HG03025 (cell line): Measurements from ENCODE around the gene TCF23.

ENCODE experiments used
- ATAC-seq: cut with Tn5 transposase; IDR thresholded peaks from one replicate; pipeline ENCODE4 v1.9.1; 2021; ENCODE audit warnings: mild to moderate bottlenecking, moderate library complexity; ENCODE audit not compliant: unreplicated experiment, low FRiP score

Gene TCF23

GRCh38 chr2:27127883-27128667 lies 20.7 kb upstream of the TCF23 start:
- no peak for ATAC-seq

- no peak for ATAC-seq
Observed at GRCh38 chr2:27128668-27129571, 19.9 kb upstream of the TCF23 start.

- no peak for ATAC-seq
Observed at GRCh38 chr2:27130396-27130795, 18.4 kb upstream of the TCF23 start.

- ATAC-seq, result no peak
Observed at GRCh38 chr2:27131429-27131828, 17.4 kb upstream of the TCF23 start.

- ATAC-seq, result no peak
Observed at GRCh38 chr2:27133195-27133875, 15.5 kb upstream of the TCF23 start.

GRCh38 chr2:27133905-27134780 lies 14.7 kb upstream of the TCF23 start, which contains the start of gene PREB:
PREB (minus strand) TSS chr2:27134636; CDS start chr2:27134421, 215 bp downstream.
- ATAC-seq, result peak; percentile 72

GRCh38 chr2:27134781-27135477 lies 13.9 kb upstream of the TCF23 start:
- no peak for ATAC-seq

GRCh38 chr2:27135478-27135955 lies 13.3 kb upstream of the TCF23 start:
- no peak for ATAC-seq

- no peak for ATAC-seq
Observed at GRCh38 chr2:27136751-27137150, 12.1 kb upstream of the TCF23 start.

GRCh38 chr2:27137322-27137935 lies 11.4 kb upstream of the TCF23 start:
- ATAC-seq, result no peak

- no peak for ATAC-seq
Observed at GRCh38 chr2:27138111-27138510, 10.7 kb upstream of the TCF23 start.

- no peak for ATAC-seq
Observed at GRCh38 chr2:27139310-27139709, 9.5 kb upstream of the TCF23 start, which contains the start of gene PRR30. PRR30 (minus strand) TSS chr2:27139410; CDS start chr2:27138329, 1,081 bp downstream.

- ATAC-seq, result no peak
Observed at GRCh38 chr2:27143285-27143684, 5.5 kb upstream of the TCF23 start.

- ATAC-seq, result no peak
Observed at GRCh38 chr2:27145682-27146081, 3.1 kb upstream of the TCF23 start.

- no peak for ATAC-seq
Observed at GRCh38 chr2:27147935-27148334, 869 bp upstream of the TCF23 start.

GRCh38 chr2:27149570-27150405 lies 984 bp downstream of the TCF23 start:
- ATAC-seq, result no peak

- ATAC-seq, result no peak
Observed at GRCh38 chr2:27150639-27151230, 1.9 kb downstream of the TCF23 start.
